Pancreas (tissue), 10 donors: ENCODE results near the gene HOOK2. TPM values are rescaled to one million over a fixed set of nuclear protein-coding genes. Genes with fewer than 3 reads are reported as not detected.

Experiments used
- ATAC-seq, 4 donors: fragments of 200-7000 bp; cut with Tn5 transposase; one replicate each; pipeline versions ENCODE4 v1.8.0 to v1.9.1; 2020; ENCODE audit warnings: mild to moderate bottlenecking in 4 of 4, moderate library complexity in 4 of 4
- DNase-seq, 6 donors: peaks; one replicate each; pipeline ENCODE4 v3.0.0-alpha.2; 2020
- FAIRE-seq: peaks from 2 replicates; lab custom pipeline; 2012; peaks lifted over from hg19 to GRCh38; lab: Jason Lieb, UNC
- H3K27ac ChIP-seq, 4 donors: fragments of 200-600 bp; sonication (generic); 1 replicate in 3 of 4; 2 replicates in 1 of 4; pipeline versions ENCODE4 v1.5.0 to v1.8.0; 2020
- H3K27me3 ChIP-seq, 4 donors: fragments of 200-600 bp; one replicate each; pipeline ENCODE4 v1.8.0; 2021
- H3K36me3 ChIP-seq, 3 donors: fragments of 200-600 bp; sonication (generic) in 1 of 3; one replicate each; pipeline versions ENCODE4 v1.5.0 to v1.8.0; 2020 to 2021
- H3K4me1 ChIP-seq, 3 donors: fragments of 200-600 bp; one replicate each; pipeline ENCODE4 v1.8.0; 2021
- H3K4me3 ChIP-seq, 4 donors: fragments of 200-600 bp; sonication (generic) in 2 of 4; one replicate each; pipeline versions ENCODE4 v1.5.0 to v1.8.0; 2020 to 2021
- H3K9me3 ChIP-seq, 4 donors: fragments of 200-600 bp; one replicate each; pipeline ENCODE4 v1.8.0; 2021
- WGBS, 2 donors: extraction: QIAGEN DNeasy Blood & Tissue Kit; methylation state at CpG; one replicate each; pipeline ENCODE4 v1.1.7; 2013; 5-methylcytosine and 5-hydroxymethylcytosine counted together
- intact Hi-C, 3 donors: fragments of 100-400 bp; cut with DNase I; formaldehyde crosslinking; loops; one replicate each; pipeline versions ENCODE4 v1.11.1 to v1.14.2; 2022
- polyA plus RNA-seq, 2 donors: library from polyadenylated mRNA; stranded (reverse); fragments of 200-250 nt; gene quantifications; one replicate each; pipeline ENCODE4 v1.2.3, GENCODE V29; 2013
- total RNA-seq, 6 donors: library from RNA; stranded (reverse); fragmentation: NEBNext Ultra II Directional in 4 of 6; extraction: Animal tissue kit (Norgen Biotek cat#: 25700) in 4 of 6; gene quantifications; one replicate each; pipeline versions ENCODE4 v1.2.1 to v1.2.4, GENCODE V29; 2021 to 2023
- TF ChIP-seq, protein P1 (sequence below), 4 donors: fragments of 200-600 bp; sonication (generic) in 3 of 4; IDR thresholded peaks; one replicate each; pipeline versions ENCODE4 v1.5.0 to v1.8.0; 2021; ENCODE audit warnings: antibody characterized with exemption in 4 of 4
- donor health status: healthy with polysubstance abuse.
- donor health status: DM: no; HTN: no; CAD: no; lungs with moderate emphysema.
- donor health status: DM: no; HTN: no; CAD: no.
- donor health status: control.
- donor health status: control.
- donor health status: Bipolar disorder and iron deficiency.
- donor health status: DM: yes; HTN: yes; CAD: no.
- donor health status: DM: no; HTN: no; CAD: no.
- donor health status: DM: no; HTN: no; CAD: no.
- donor health status: DM: yes; HTN: yes; CAD: no.

Gene HOOK2
- total and polyA plus RNA-seq, 8 donors: 37.7 to 300 (median 53.0) TPM

GRCh38 chr19:12770922-12771321 is 4.4 kb downstream of the HOOK2 start:
- no peak overlapping the region for H3K27ac ChIP-seq
- H3K9me3 ChIP-seq: no peaks in the 10 kb centered on the region
- FAIRE-seq (no peak), DNase-seq (no peak), ATAC-seq (no peak)
- H3K4me1 ChIP-seq: no peaks in the 10 kb centered on the region
- H3K36me3 ChIP-seq: peaks cover 0 to 19% (median 16%) of the 10 kb centered on the region in 3 donors
- 94 to 95% methylated on average over 13 of the region's 13 CpGs for WGBS, 2 donors
- intact Hi-C loops: no loop called here
- no peak overlapping the region for H3K4me3 ChIP-seq
- no peaks in the 10 kb centered on the region for H3K27me3 ChIP-seq
- TF ChIP-seq, protein P1, sequence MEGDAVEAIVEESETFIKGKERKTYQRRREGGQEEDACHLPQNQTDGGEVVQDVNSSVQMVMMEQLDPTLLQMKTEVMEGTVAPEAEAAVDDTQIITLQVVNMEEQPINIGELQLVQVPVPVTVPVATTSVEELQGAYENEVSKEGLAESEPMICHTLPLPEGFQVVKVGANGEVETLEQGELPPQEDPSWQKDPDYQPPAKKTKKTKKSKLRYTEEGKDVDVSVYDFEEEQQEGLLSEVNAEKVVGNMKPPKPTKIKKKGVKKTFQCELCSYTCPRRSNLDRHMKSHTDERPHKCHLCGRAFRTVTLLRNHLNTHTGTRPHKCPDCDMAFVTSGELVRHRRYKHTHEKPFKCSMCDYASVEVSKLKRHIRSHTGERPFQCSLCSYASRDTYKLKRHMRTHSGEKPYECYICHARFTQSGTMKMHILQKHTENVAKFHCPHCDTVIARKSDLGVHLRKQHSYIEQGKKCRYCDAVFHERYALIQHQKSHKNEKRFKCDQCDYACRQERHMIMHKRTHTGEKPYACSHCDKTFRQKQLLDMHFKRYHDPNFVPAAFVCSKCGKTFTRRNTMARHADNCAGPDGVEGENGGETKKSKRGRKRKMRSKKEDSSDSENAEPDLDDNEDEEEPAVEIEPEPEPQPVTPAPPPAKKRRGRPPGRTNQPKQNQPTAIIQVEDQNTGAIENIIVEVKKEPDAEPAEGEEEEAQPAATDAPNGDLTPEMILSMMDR (IDR thresholded peaks at IDR 0.05): no peak

GRCh38 chr19:12769689-12770088 is 5.7 kb downstream of the HOOK2 start:
- TF ChIP-seq, protein P1 (IDR thresholded peaks at IDR 0.05): no peak
- intact Hi-C loops: loop anchor here in 1 of 3 donors (5.0 kb wide), 1 partner anchor 33 kb away; the partner anchor contains the start of genes PRDX2 and THSD8
- Histone ChIP-seq H3K36me3 (peaks cover 0 to 22% (median 18%) of the 10 kb centered on the region in 3 donors), H3K27ac (no peak overlapping the region), H3K27me3 (no peaks in the 10 kb centered on the region), H3K4me3 (no peak overlapping the region), H3K4me1 (no peaks in the 10 kb centered on the region), H3K9me3 (no peaks in the 10 kb centered on the region)
- FAIRE-seq: no peak
- 80 to 83% methylated on average over 35 to 37 of the region's 37 CpGs for WGBS, 2 donors
- ATAC-seq: no peak
- DNase-seq: no peak

DNA sequence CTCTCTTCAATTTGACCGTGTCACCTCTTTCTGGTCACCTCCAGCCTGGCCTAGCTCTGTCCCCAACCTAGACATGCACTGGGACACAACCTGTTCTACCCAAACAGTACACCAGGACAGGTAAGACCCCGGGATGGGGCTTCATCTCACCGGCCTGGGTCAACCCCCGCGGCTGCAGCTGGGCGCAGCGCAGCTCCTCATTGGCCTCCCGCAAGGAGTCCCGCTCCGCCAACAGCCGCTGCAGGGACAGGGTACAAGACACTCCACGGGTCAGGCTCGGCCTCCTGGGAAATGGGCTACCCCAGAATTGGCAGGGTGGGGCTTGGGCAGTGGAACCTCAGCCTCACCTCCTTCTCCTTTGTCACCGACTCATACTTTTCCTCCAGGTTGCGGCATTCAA is 7.7 kb downstream of the HOOK2 start:
- FAIRE-seq (no peak), DNase-seq (no peak), ATAC-seq (no peak)
- no peaks in the 10 kb centered on the region for H3K9me3 ChIP-seq
- 94 to 95% methylated on average over 14 to 15 of the region's 15 CpGs for WGBS, 2 donors
- no peaks in the 10 kb centered on the region for H3K27me3 ChIP-seq
- H3K27ac ChIP-seq: no peak overlapping the region
- no peak overlapping the region for H3K4me3 ChIP-seq
- peaks cover 0 to 36% (median 25%) of the 10 kb centered on the region in 3 donors for H3K36me3 ChIP-seq
- TF ChIP-seq, protein P1 (IDR thresholded peaks at IDR 0.05): no peak
- intact Hi-C loops: loop anchor here in 1 of 3 donors (5.0 kb wide), 1 partner anchor 35 kb away; the partner anchor contains the start of genes PRDX2 and THSD8
- H3K4me1 ChIP-seq: no peaks in the 10 kb centered on the region

GRCh38 chr19:12767150-12767549 is 8.2 kb downstream of the HOOK2 start:
- 92 to 97% methylated on average over 11 of the region's 11 CpGs for WGBS, 2 donors
- FAIRE-seq: no peak
- H3K36me3 ChIP-seq: peaks cover 0 to 38% (median 25%) of the 10 kb centered on the region in 3 donors
- no peak overlapping the region for H3K4me3 ChIP-seq
- H3K9me3 ChIP-seq: no peaks in the 10 kb centered on the region
- H3K27me3 ChIP-seq: no peaks in the 10 kb centered on the region
- H3K27ac ChIP-seq: no peak overlapping the region
- intact Hi-C loops: loop anchor here in 1 of 3 donors (5.0 kb wide), 1 partner anchor 35 kb away; the partner anchor contains the start of genes PRDX2 and THSD8
- no peak for DNase-seq
- no peaks in the 10 kb centered on the region for H3K4me1 ChIP-seq
- no peak for ATAC-seq
- TF ChIP-seq, protein P1 (IDR thresholded peaks at IDR 0.05): no peak

DNA sequence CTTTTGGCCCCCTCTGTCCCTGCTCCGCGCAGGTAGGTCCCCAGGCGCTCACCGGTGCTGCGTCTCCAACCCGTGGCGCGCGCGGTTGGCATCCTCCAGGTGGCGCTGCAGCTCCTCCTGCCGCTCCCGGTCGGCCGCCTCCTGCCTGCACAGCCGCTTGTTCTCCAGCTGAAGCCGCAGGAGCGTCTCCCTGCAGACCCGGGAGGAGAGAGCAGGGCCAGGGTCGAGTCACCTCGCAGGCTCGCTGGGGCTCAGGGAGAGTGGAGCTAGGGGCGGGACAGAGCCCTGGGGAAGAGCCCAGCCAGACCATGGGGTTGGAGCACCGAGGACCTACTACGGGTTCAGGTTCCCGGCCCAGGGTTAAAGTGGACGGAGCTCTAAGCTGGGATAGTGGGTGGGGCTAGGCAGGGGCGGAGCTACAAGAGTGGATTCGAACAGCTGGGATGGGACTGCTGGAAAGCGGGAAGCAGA is 9.3 kb downstream of the HOOK2 start:
- H3K27ac ChIP-seq: no peak overlapping the region
- DNase-seq (peak in 5 of 6 donors; percentile 63 to 91 (median 87)), FAIRE-seq (no peak), ATAC-seq (peak; percentile 75 to 95 (median 84))
- intact Hi-C loops: loop anchor here in 1 of 3 donors (5.0 kb wide), 1 partner anchor 36 kb away; the partner anchor contains the start of genes PRDX2 and THSD8
- no peaks in the 10 kb centered on the region for H3K27me3 ChIP-seq
- 44 to 86% methylated on average over 30 of the region's 30 CpGs for WGBS, 2 donors
- H3K36me3 ChIP-seq: peaks cover 0 to 38% (median 25%) of the 10 kb centered on the region in 3 donors
- peak overlapping the region in 2 of 4 donors; percentile 20 to 35 for H3K4me3 ChIP-seq
- no peaks in the 10 kb centered on the region for H3K9me3 ChIP-seq
- no peaks in the 10 kb centered on the region for H3K4me1 ChIP-seq
- TF ChIP-seq, protein P1 (IDR thresholded peaks at IDR 0.05): peak; percentile 38 to 54 (median 52)
